HG03066 (cell line): Measurements from ENCODE around the gene DDX11.
"Not testable (repeated sequence)": the region's sequence is repeated elsewhere in the genome, so short reads cannot be mapped to it uniquely, and the experiment has no call there.

Source experiments
- ATAC-seq: cut with Tn5 transposase; IDR thresholded peaks from one replicate; pipeline ENCODE4 v1.9.1; 2021; ENCODE audit warnings: low read depth; ENCODE audit not compliant: unreplicated experiment

Gene DDX11

GRCh38 chr12:31120392-31121008 is 46.8 kb downstream of the DDX11 start:
- no peak for ATAC-seq

- ATAC-seq = not testable (repeated sequence)
These were observed 47.5 kb downstream of the DDX11 start for GRCh38 chr12:31121022-31121728.

- ATAC-seq = no peak
These were observed 48.8 kb downstream of the DDX11 start for GRCh38 chr12:31122481-31122880.

GRCh38 chr12:31124158-31124557 is 50.5 kb downstream of the DDX11 start:
- ATAC-seq = not testable (repeated sequence)

- ATAC-seq = not testable (repeated sequence)
These were observed 51.5 kb downstream of the DDX11 start for GRCh38 chr12:31125171-31125570.

GRCh38 chr12:31127209-31127848 is 53.7 kb downstream of the DDX11 start:
- not testable (repeated sequence) for ATAC-seq

GRCh38 chr12:31136581-31136980 is 62.9 kb downstream of the DDX11 start:
- ATAC-seq = not testable (repeated sequence)

- ATAC-seq = not testable (repeated sequence)
These were observed 71.1 kb downstream of the DDX11 start for GRCh38 chr12:31144768-31145167.

GRCh38 chr12:31145296-31145695 is 71.6 kb downstream of the DDX11 start:
- ATAC-seq = not testable (repeated sequence)

GRCh38 chr12:31147415-31147814 is 73.8 kb downstream of the DDX11 start:
- not testable (repeated sequence) for ATAC-seq

GRCh38 chr12:31150766-31151165 is 77.1 kb downstream of the DDX11 start:
- ATAC-seq = not testable (repeated sequence)
